Fibroblast of lung (primary cell): ENCODE measurements around the gene TBL1X. TPM values are rescaled to one million over a fixed set of nuclear protein-coding genes. Genes with fewer than 3 reads are reported as not detected.

Source experiments
- DNase-seq, 2 donors: peaks; one replicate each; pipeline versions ENCODE4 v3.0.0 to v3.0.0-alpha.2; 2010; ENCODE audit warnings: low read depth in 2 of 2
- H2AFZ ChIP-seq: 2 replicates; pipeline ENCODE4 v1.5.1; 2012; ENCODE audit warnings: low read length, control low read depth, inconsistent platforms
- H3K27ac ChIP-seq: 2 replicates; pipeline ENCODE4 v1.5.1; 2011; ENCODE audit warnings: low read length, control low read depth; ENCODE audit not compliant: insufficient read depth
- H3K27me3 ChIP-seq: 2 replicates; pipeline ENCODE4 v1.5.1; 2011; ENCODE audit warnings: mild to moderate bottlenecking, low read length; ENCODE audit not compliant: control insufficient read depth, insufficient read depth
- H3K36me3 ChIP-seq: 2 replicates; pipeline ENCODE4 v1.5.1; 2011; ENCODE audit warnings: low read length; ENCODE audit not compliant: control insufficient read depth, insufficient read depth
- H3K4me1 ChIP-seq: 2 replicates; pipeline ENCODE4 v1.5.1; 2011; ENCODE audit warnings: low read length; ENCODE audit not compliant: control insufficient read depth, insufficient read depth; ENCODE audit errors: extremely low read depth
- H3K4me2 ChIP-seq: 2 replicates; pipeline ENCODE4 v1.5.1; 2011; ENCODE audit warnings: low read length, control low read depth; ENCODE audit not compliant: insufficient read depth; ENCODE audit errors: extremely low read depth
- H3K4me3 ChIP-seq, 4 experiments: fragments of 200-600 bp in 1 of 4; sonication (generic) in 1 of 4; replicated peaks in 1 of 4; 2 replicates each; pipeline ENCODE4 v1.5.1; 2011 to 2016; ENCODE audit warnings: low read length in 4 of 4, low read depth in 3 of 4, mild to moderate bottlenecking in 3 of 4, control low read depth in 2 of 4, inconsistent platforms in 1 of 4, mixed read lengths in 1 of 4; ENCODE audit not compliant: insufficient read depth in 1 of 4; ENCODE audit errors: control extremely low read depth in 1 of 4
- H3K79me2 ChIP-seq: 2 replicates; pipeline ENCODE4 v1.5.1; 2012; ENCODE audit warnings: mild to moderate bottlenecking, low read length, inconsistent platforms; ENCODE audit not compliant: control insufficient read depth, insufficient read depth
- H3K9ac ChIP-seq: 2 replicates; pipeline ENCODE4 v1.5.1; 2011; ENCODE audit warnings: mild to moderate bottlenecking, low read length, control low read depth; ENCODE audit not compliant: insufficient read depth
- H3K9me3 ChIP-seq: 2 replicates; pipeline ENCODE4 v1.5.1; 2012; ENCODE audit warnings: low read depth, low read length; ENCODE audit not compliant: control insufficient read depth, insufficient read depth
- H4K20me1 ChIP-seq: 2 replicates; pipeline ENCODE4 v1.5.1; 2011; ENCODE audit warnings: low read length; ENCODE audit not compliant: control insufficient read depth, insufficient read depth; ENCODE audit errors: extremely low read depth
- CTCF ChIP-seq, 2 donors: IDR thresholded peaks in 1 of 2; conservative IDR thresholded peaks in 1 of 2; 1 replicate in 1 of 2; 2 replicates in 1 of 2; pipeline ENCODE4 v1.5.1; 2011 to 2012; ENCODE audit warnings: low read length in 2 of 2, control low read depth in 1 of 2, inconsistent platforms in 1 of 2, low read depth in 1 of 2, mild to moderate bottlenecking in 1 of 2
- EZH2 ChIP-seq: IDR thresholded peaks from 2 replicates; pipeline ENCODE4 v1.5.1; 2012; ENCODE audit warnings: low read length, control low read depth, mild to moderate bottlenecking; ENCODE audit errors: missing control alignments
- polyA plus RNA-seq, 2 donors: library from polyadenylated mRNA; depleted of rRNA in 1 of 2; stranded (reverse) in 1 of 2; unstranded in 1 of 2; fragments of >200 nt; gene quantifications; 2 replicates each; pipeline ENCODE4 v1.2.1, GENCODE V29; 2011 to 2012; ENCODE audit warnings: missing spikeins in 1 of 2
- total RNA-seq: library from RNA; depleted of rRNA; stranded (reverse); fragments of >200 nt; gene quantifications from 2 replicates; pipeline ENCODE4 v1.2.1, GENCODE V29; 2014

Gene TBL1X
- total and polyA plus RNA-seq, 2 donors (not counting 1 experiment from before 2014, with no cell fraction given): 25.8 to 29.4 TPM

DNA sequence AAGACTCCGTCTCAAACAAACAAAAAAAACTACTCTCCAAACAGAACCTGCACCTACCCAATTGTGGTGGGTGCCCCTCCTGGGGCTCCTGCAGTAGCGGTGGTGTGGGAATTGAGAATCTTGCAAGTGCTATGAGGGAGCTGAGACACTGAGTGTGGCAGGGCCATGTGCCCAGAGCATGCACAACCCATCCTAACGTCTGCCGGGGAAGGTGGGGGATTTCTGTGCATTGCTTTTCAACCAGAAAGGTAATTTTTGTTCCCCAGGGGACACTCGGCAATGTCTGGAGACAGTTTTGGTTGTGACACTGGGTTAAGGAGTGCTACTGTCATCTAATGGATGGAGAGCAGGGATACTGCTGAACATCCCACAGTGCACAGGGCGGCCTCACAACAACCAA lies 35.7 kb downstream of the TBL1X start:
- Histone ChIP-seq H3K4me1 (no peaks in the 10 kb centered on the region), H3K9me3 (no peaks in the 10 kb centered on the region), H3K4me3 (no peak overlapping the region), H4K20me1 (no peaks in the 10 kb centered on the region), H3K27me3 (no peaks in the 10 kb centered on the region), H3K79me2 (peaks cover 4% of the 10 kb centered on the region), H3K36me3 (no peaks in the 10 kb centered on the region), H3K4me2 (no peak overlapping the region), H3K9ac (no peak overlapping the region), H3K27ac (no peak overlapping the region), H2AFZ (no peak overlapping the region)
- no peak for DNase-seq
- no peak for TF ChIP-seq EZH2

DNA sequence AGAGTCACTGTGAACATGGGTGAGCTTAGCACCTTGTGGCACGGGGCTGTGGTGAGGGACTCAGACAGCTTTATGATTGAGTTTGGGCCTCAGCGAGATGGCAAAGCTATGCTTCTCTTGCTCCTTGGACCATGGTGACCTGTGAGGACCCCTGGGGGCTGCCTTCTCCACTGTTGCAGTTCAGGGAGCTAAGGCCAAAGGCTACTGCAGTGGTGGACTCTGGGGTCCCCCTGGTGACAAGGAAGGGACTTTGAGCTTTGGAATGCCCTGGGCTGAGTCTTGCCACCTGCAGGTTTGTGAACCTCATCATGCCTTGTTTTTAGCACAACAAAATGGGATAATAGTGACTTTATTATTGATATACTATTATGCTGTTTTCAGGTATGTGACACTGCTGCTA lies 36.5 kb downstream of the TBL1X start:
- Histone ChIP-seq H3K9ac (no peak overlapping the region), H3K79me2 (peaks cover 4% of the 10 kb centered on the region), H2AFZ (no peak overlapping the region), H3K36me3 (no peaks in the 10 kb centered on the region), H3K4me3 (no peak overlapping the region), H3K4me1 (no peaks in the 10 kb centered on the region), H4K20me1 (no peaks in the 10 kb centered on the region), H3K27ac (no peak overlapping the region), H3K27me3 (no peaks in the 10 kb centered on the region), H3K9me3 (no peaks in the 10 kb centered on the region), H3K4me2 (no peak overlapping the region)
- TF ChIP-seq CTCF (conservative IDR thresholded peaks at IDR 0.05 in 1 of 2, IDR thresholded peaks at IDR 0.05 in 1 of 2; ENCODE audit: low read depth in 1 of 2, low read length in 2 of 2): no peak
- no peak for TF ChIP-seq EZH2
- no peak for DNase-seq

DNA sequence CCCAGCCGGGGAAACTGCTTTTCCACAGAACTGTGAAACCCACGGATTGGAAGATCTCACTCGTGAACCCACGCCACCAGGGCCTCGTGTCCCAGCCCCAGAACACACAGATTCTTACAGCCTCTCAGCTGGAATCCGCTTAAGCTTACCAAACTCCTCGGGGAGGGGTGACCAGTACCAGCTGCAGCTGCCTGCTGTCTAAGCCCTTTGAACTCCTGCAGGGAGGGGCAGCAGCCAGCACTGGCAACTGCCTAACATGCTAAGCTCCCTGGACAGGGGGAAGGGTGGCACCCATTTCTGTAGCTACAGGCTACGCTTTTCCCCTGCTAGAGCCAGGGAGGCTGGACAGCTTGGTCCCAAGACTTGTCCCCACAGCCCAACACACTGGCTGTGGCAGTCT lies 38.4 kb downstream of the TBL1X start:
- Histone ChIP-seq H3K4me1 (no peaks in the 10 kb centered on the region), H3K4me3 (no peak overlapping the region), H2AFZ (no peak overlapping the region), H3K9me3 (no peaks in the 10 kb centered on the region), H3K27me3 (no peaks in the 10 kb centered on the region), H3K27ac (no peak overlapping the region), H3K79me2 (peaks cover 4% of the 10 kb centered on the region), H3K4me2 (no peak overlapping the region), H3K36me3 (no peaks in the 10 kb centered on the region), H3K9ac (no peak overlapping the region), H4K20me1 (no peaks in the 10 kb centered on the region)
- TF ChIP-seq CTCF (conservative IDR thresholded peaks at IDR 0.05 in 1 of 2, IDR thresholded peaks at IDR 0.05 in 1 of 2; ENCODE audit: low read depth in 1 of 2, low read length in 2 of 2): no peak
- no peak for TF ChIP-seq EZH2
- no peak for DNase-seq
